GM21367 (cell line): ENCODE data around the gene CLHC1.
"Not testable (repeated sequence)": the region's sequence is repeated elsewhere in the genome, so short reads cannot be mapped to it uniquely, and the experiment has no call there.

ENCODE experiments used
- ATAC-seq: cut with Tn5 transposase; IDR thresholded peaks from one replicate; pipeline ENCODE4 v1.9.1; 2021; ENCODE audit not compliant: unreplicated experiment

The CLHC1 gene

GRCh38 chr2:55232863-55233657, 967 bp upstream of the CLHC1 start:
- no peak for ATAC-seq

GRCh38 chr2:55231546-55232083, 478 bp downstream of the CLHC1 start:
- no peak for ATAC-seq

GRCh38 chr2:55230551-55230950, 1.5 kb downstream of the CLHC1 start:
- no peak for ATAC-seq

GRCh38 chr2:55229221-55229620, 2.9 kb downstream of the CLHC1 start:
- ATAC-seq, result no peak

- ATAC-seq, result no peak
Observed at GRCh38 chr2:55228226-55228563, 3.9 kb downstream of the CLHC1 start.

GRCh38 chr2:55227437-55228225, 4.5 kb downstream of the CLHC1 start:
- not testable (repeated sequence) for ATAC-seq

- ATAC-seq, result no peak
Observed at GRCh38 chr2:55225481-55226020, 6.5 kb downstream of the CLHC1 start.

GRCh38 chr2:55224761-55225261, 7.3 kb downstream of the CLHC1 start:
- ATAC-seq, result no peak

- ATAC-seq, result no peak
Observed at GRCh38 chr2:55223958-55224760, 7.9 kb downstream of the CLHC1 start.

GRCh38 chr2:55213822-55214221, 18.3 kb downstream of the CLHC1 start:
- no peak for ATAC-seq

GRCh38 chr2:55204950-55205349, 27.1 kb downstream of the CLHC1 start:
- no peak for ATAC-seq

GRCh38 chr2:55204536-55204935, 27.6 kb downstream of the CLHC1 start:
- no peak for ATAC-seq

GRCh38 chr2:55200416-55200815, 31.7 kb downstream of the CLHC1 start:
- ATAC-seq, result no peak

- ATAC-seq, result no peak
Observed at GRCh38 chr2:55196526-55196925, 35.6 kb downstream of the CLHC1 start.

- ATAC-seq, result not testable (repeated sequence)
Observed at GRCh38 chr2:55191888-55192287, 40.2 kb downstream of the CLHC1 start.

GRCh38 chr2:55186837-55187236, 45.3 kb downstream of the CLHC1 start:
- not testable (repeated sequence) for ATAC-seq

- ATAC-seq, result no peak
Observed at GRCh38 chr2:55180374-55180773, 51.7 kb downstream of the CLHC1 start.

- no peak for ATAC-seq
Observed at GRCh38 chr2:55176094-55176415, 56.0 kb downstream of the CLHC1 start.

GRCh38 chr2:55175254-55176093, 56.6 kb downstream of the CLHC1 start:
- ATAC-seq, result no peak

GRCh38 chr2:55173438-55174054, 58.5 kb downstream of the CLHC1 start:
- ATAC-seq, result no peak
